ENCODE data around the gene OSBPL6. TPM values are rescaled to one million over a fixed set of nuclear protein-coding genes. Genes with fewer than 3 reads are reported as not detected.
A peak's percentile ranks its signal among the peaks of the same experiment; 100 is the strongest.

The OSBPL6 gene
- total RNA-seq, 4 donors from 2014 or later = 11.6 to 51.1 (median 40.7) TPM

DNA sequence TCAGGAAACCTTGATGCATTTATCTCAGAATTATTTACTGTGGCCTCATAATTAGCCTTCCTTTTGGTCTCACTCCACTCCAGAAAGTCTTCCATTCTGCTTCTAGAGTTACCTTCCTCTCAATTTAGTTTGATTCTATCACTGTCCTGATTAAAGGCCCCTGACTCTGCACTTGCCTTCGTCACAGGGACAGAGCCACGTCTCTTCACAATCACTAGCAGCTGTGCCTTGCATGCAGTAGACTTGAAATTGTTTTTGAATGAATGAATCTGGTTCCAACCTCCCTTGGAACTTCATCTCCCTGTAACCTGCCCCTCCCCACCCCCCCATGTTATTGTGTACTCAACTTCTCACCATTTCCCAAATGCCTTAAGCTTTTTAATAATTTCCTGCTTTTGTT lies 52.4 kb downstream of the OSBPL6 start:
- in situ Hi-C loops (cut with MboI; ENCODE audit: low sequenced_read_pairs in 4 of 4) (no loop called here), intact Hi-C loops (cut with DNase I; ENCODE audit: low total_unique reads) (no loop called here)
- H3K9me3 ChIP-seq = no peaks in the 10 kb centered on the region
- no peak for TF ChIP-seq POLR2A (IDR thresholded peaks at IDR 0.05)
- TF ChIP-seq, protein P1, sequence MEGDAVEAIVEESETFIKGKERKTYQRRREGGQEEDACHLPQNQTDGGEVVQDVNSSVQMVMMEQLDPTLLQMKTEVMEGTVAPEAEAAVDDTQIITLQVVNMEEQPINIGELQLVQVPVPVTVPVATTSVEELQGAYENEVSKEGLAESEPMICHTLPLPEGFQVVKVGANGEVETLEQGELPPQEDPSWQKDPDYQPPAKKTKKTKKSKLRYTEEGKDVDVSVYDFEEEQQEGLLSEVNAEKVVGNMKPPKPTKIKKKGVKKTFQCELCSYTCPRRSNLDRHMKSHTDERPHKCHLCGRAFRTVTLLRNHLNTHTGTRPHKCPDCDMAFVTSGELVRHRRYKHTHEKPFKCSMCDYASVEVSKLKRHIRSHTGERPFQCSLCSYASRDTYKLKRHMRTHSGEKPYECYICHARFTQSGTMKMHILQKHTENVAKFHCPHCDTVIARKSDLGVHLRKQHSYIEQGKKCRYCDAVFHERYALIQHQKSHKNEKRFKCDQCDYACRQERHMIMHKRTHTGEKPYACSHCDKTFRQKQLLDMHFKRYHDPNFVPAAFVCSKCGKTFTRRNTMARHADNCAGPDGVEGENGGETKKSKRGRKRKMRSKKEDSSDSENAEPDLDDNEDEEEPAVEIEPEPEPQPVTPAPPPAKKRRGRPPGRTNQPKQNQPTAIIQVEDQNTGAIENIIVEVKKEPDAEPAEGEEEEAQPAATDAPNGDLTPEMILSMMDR (IDR thresholded peaks at IDR 0.05 in 4 of 5, conservative IDR thresholded peaks at IDR 0.05 in 1 of 5) = no peak
- no peaks in the 10 kb centered on the region for H3K27me3 ChIP-seq
- no peak overlapping the region for H3K4me3 ChIP-seq
- peak overlapping the region; percentile 78 to 89 (median 84) for H3K27ac ChIP-seq
- no peaks in the 10 kb centered on the region for H3K36me3 ChIP-seq
- ATAC-seq (peak; percentile 55 to 68), DNase-seq (peak in 1 of 2 donors; percentile 51)
- H3K4me1 ChIP-seq = peaks cover 50 to 80% of the 10 kb centered on the region in 2 donors

DNA sequence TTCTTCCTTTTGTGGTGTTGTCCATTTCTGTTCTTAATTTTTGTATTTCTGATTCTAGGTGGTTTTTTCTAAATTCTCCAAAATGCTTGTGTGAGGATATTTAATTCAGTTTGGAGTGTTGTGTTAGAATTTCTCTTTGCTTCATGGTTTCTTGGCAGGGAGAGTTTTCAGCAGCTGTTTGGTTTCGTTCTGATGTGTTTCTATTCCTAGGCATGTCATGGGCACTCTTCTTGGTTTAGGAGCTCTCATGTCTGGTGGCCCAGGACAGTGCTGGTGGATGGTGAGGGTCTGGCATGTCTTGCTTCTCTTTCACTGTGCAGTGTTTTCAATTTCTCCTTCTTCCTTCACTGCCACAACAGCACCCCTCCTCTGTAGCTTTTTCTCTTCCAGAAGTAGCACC lies 52.9 kb downstream of the OSBPL6 start:
- Histone ChIP-seq H3K4me1 (peaks cover 47 to 78% of the 10 kb centered on the region in 2 donors), H3K27ac (peak overlapping the region; percentile 78 to 89 (median 84)), H3K27me3 (no peaks in the 10 kb centered on the region), H3K4me3 (no peak overlapping the region), H3K36me3 (no peaks in the 10 kb centered on the region), H3K9me3 (no peaks in the 10 kb centered on the region)
- DNase-seq (no peak), ATAC-seq (peak; percentile 57 to 71)
- in situ Hi-C loops (cut with MboI; ENCODE audit: low sequenced_read_pairs in 4 of 4) = no loop called here
- TF ChIP-seq, protein P1 (IDR thresholded peaks at IDR 0.05 in 4 of 5, conservative IDR thresholded peaks at IDR 0.05 in 1 of 5) = no peak
- TF ChIP-seq POLR2A (IDR thresholded peaks at IDR 0.05) = no peak
- intact Hi-C loops (cut with DNase I; ENCODE audit: low total_unique reads) = no loop called here

- H3K4me1 ChIP-seq = peaks cover 39 to 68% of the 10 kb centered on the region in 2 donors
- TF ChIP-seq POLR2A (IDR thresholded peaks at IDR 0.05) = no peak
- TF ChIP-seq, protein P1 (IDR thresholded peaks at IDR 0.05 in 4 of 5, conservative IDR thresholded peaks at IDR 0.05 in 1 of 5) = no peak
- H3K36me3 ChIP-seq = no peaks in the 10 kb centered on the region
- in situ Hi-C loops (cut with MboI; ENCODE audit: low sequenced_read_pairs in 4 of 4) = no loop called here
- H3K9me3 ChIP-seq = no peaks in the 10 kb centered on the region
- H3K27me3 ChIP-seq = no peaks in the 10 kb centered on the region
- intact Hi-C loops (cut with DNase I; ENCODE audit: low total_unique reads) = no loop called here
- no peak overlapping the region for H3K4me3 ChIP-seq
- peak overlapping the region in 3 of 4 donors; percentile 30 to 73 (median 63) for H3K27ac ChIP-seq
- ATAC-seq = no peak
- DNase-seq = no peak
Measured at GRCh38 chr2:178250429-178250828, 56.1 kb downstream of the OSBPL6 start.

DNA sequence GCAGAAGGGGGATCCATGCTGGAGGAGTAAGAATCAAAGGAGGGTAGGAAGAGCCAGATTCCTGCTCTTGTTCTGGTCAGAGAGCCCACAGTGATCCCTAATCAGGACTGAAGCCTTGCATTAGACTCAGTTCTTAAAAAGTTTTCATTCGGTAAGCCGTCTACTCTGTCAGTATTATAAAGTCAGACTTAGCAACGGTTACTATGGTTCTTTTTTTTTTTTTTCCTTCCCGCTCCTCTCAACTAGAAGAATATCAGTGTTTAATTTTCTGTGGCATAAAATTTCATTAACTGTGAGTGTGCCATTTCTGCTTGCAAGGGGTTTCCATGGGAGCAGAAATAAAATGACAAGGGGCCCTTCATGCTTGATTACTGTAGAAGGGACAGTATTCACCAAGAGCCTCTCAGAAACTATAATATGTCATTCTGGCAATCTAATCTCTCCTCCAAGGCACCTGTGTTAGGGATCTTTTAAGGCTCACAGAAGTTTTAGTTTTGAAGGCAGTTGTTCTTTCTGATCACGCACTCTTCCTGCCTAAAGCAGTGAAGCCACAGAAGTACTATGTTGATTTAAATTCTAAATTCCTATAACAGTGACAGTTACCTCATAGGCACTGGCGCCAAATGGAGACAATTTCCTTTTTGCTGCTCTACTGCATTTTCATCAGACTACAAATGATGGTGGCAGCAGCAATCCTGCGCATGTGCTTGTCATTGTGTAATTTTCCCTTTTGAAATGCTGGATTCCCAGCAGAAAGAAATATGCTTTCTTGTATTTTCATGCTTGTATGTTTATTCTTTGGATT lies 57.0 kb downstream of the OSBPL6 start:
- DNase-seq (no peak), ATAC-seq (no peak)
- Histone ChIP-seq H3K27me3 (no peaks in the 10 kb centered on the region), H3K4me3 (no peak overlapping the region), H3K4me1 (peaks cover 39 to 68% of the 10 kb centered on the region in 2 donors), H3K27ac (peak overlapping the region; percentile 30 to 73 (median 49)), H3K36me3 (no peaks in the 10 kb centered on the region), H3K9me3 (no peaks in the 10 kb centered on the region)
- TF ChIP-seq, protein P1 (IDR thresholded peaks at IDR 0.05 in 4 of 5, conservative IDR thresholded peaks at IDR 0.05 in 1 of 5) = no peak
- no peak for TF ChIP-seq POLR2A (IDR thresholded peaks at IDR 0.05)
- in situ Hi-C loops (cut with MboI; ENCODE audit: low sequenced_read_pairs in 4 of 4) (no loop called here), intact Hi-C loops (cut with DNase I; ENCODE audit: low total_unique reads) (no loop called here)

Data from gastrocnemius medialis (tissue), 4 donors.